ENCODE results near the gene AKNAD1. TPM values are rescaled to one million over a fixed set of nuclear protein-coding genes. Genes with fewer than 3 reads are reported as not detected.

The AKNAD1 gene, protein sequence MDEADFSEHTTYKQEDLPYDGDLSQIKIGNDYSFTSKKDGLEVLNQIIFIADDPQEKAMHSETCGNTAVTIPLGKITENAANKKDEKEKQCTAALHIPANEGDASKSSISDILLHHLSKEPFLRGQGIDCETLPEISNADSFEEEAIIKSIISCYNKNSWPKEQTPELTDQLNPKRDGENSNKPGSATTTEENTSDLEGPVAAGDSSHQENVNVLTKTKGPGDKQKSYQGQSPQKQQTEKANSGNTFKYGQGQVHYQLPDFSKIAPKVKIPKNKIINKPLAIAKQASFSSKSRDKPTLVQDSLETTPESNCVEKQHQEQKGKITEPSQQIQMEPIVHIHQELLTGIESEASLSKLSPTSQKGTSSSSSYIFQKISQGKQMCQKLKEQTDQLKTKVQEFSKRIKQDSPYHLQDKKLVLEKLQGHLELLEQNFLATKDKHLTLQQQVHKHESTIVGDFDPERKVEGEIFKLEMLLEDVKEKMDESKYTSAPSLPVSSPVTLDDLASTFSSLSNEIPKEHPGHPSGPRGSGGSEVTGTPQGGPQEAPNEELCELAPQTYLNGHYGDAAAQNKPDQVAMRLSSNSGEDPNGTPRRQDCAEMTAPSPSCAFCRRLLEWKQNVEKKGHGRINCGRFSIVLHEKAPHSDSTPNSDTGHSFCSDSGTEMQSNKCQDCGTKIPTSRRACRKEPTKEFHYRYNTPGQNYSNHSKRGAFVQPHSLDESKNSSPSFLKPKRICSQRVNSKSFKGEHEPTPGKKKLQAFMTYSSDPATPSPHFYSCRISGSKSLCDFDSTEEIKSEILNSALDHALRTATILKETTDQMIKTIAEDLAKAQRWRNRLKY
- not detected in 2 replicates for total RNA-seq

DNA sequence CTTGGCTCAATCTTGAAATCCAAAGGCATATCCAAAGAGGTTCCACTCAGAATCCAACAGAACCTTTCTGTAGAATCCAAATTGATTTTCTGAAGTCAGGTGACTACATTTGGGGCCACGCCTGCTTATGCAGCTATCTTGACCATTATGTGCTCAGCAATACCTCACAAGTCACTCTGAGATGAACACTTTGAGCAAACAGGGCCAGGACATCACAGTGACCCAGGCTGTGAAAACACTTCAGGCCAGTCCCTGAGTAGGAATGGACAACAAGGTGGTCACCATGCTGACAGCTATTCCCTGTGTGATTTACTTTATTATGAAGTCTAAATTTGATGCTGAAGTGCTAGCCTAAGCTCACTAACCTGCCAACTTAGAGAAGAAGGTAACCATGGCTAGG is at the start of gene AKNAD1:
Gene AKNAD1 (minus strand): TSS at position 101 of the 400 bp plus-strand sequence. CDS start 4,430 bp downstream, outside the sequence.

Other genes with a start within 250 kb of the AKNAD1 start
- gene HENMT1, start 196.0 kb downstream of the AKNAD1 start, total RNA-seq = 4.2 TPM in 2 replicates
- gene PRPF38B, start 164.8 kb downstream of the AKNAD1 start, total RNA-seq = 8.0 and 8.6 TPM in 2 replicates
- gene FNDC7, start 144.2 kb downstream of the AKNAD1 start, total RNA-seq = under 0.01 TPM in 1 of 2 replicates, not detected in the other
- 12.2 and 13.1 TPM in 2 replicates for gene STXBP3, start 110.4 kb downstream of the AKNAD1 start, total RNA-seq
- gene GPSM2, start 19.9 kb upstream of the AKNAD1 start, total RNA-seq = 4.7 and 45.0 TPM in 2 replicates
- 13.7 and 16.0 TPM in 2 replicates for gene CLCC1, start 106.4 kb upstream of the AKNAD1 start, total RNA-seq
- gene WDR47, start 185.0 kb upstream of the AKNAD1 start, total RNA-seq = 7.7 and 11.9 TPM in 2 replicates
- gene TAF13, start 218.9 kb upstream of the AKNAD1 start, total RNA-seq = 9.4 and 20.0 TPM in 2 replicates
- gene TMEM167B, start 233.7 kb upstream of the AKNAD1 start, total RNA-seq = 12.5 and 15.8 TPM in 2 replicates